Upper lobe of left lung (tissue), 6 donors: ENCODE results near the gene ASCL5. TPM values are rescaled to one million over a fixed set of nuclear protein-coding genes. Genes with fewer than 3 reads are reported as not detected.

Experiments used
- ATAC-seq, 2 donors: fragments of 200-7000 bp; cut with Tn5 transposase; one replicate each; pipeline ENCODE4 v1.9.1; 2022; ENCODE audit warnings: mild to moderate bottlenecking in 2 of 2, moderate library complexity in 2 of 2; ENCODE audit not compliant: low FRiP score in 2 of 2
- DNase-seq, 2 donors: peaks; one replicate each; pipeline ENCODE4 v3.0.0-alpha.2; 2019 to 2020
- H3K27ac ChIP-seq, 4 donors: fragments of 200-600 bp; sonication (generic); one replicate each; pipeline ENCODE4 v1.5.1; 2016 to 2019
- H3K27me3 ChIP-seq, 4 donors: fragments of 200-600 bp; sonication (generic); one replicate each; pipeline ENCODE4 v1.5.1; 2017 to 2019
- H3K36me3 ChIP-seq, 4 donors: fragments of 200-600 bp; sonication (generic); one replicate each; pipeline ENCODE4 v1.5.1; 2016 to 2019
- H3K4me1 ChIP-seq, 4 donors: fragments of 200-600 bp; sonication (generic); one replicate each; pipeline ENCODE4 v1.5.1; 2018 to 2019
- H3K4me3 ChIP-seq, 4 donors: fragments of 200-600 bp; sonication (generic); one replicate each; pipeline ENCODE4 v1.5.1; 2017 to 2019; ENCODE audit warnings: mild to moderate bottlenecking in 2 of 4, moderate library complexity in 1 of 4
- H3K9me3 ChIP-seq, 4 donors: fragments of 200-600 bp; sonication (generic); one replicate each; pipeline ENCODE4 v1.5.1; 2018 to 2019
- CTCF ChIP-seq, 6 experiments: fragments of 450-650 bp in 4 of 6; fragments of 200-600 bp in 2 of 6; sonication (generic) in 2 of 6; IDR thresholded peaks; one replicate each; pipeline ENCODE4 v1.5.1; 2016 to 2019; ENCODE audit warnings: antibody characterized with exemption in 6 of 6
- EP300 ChIP-seq, 4 donors: sonication (generic); formaldehyde crosslinking; IDR thresholded peaks; one replicate each; pipeline ENCODE4 v1.5.1; 2017; ENCODE audit warnings: antibody characterized with exemption in 4 of 4, control low read depth in 2 of 4
- POLR2A ChIP-seq, 4 donors: fragments of 450-650 bp; IDR thresholded peaks; one replicate each; pipeline ENCODE4 v1.5.1; 2016 to 2017; ENCODE audit warnings: antibody characterized with exemption in 4 of 4, mild to moderate bottlenecking in 2 of 4
- POLR2AphosphoS5 ChIP-seq, 2 donors: sonication (generic); formaldehyde crosslinking; IDR thresholded peaks; one replicate each; pipeline ENCODE4 v1.5.1; 2017; ENCODE audit warnings: antibody characterized with exemption in 2 of 2
- WGBS, 2 donors: methylation state at CpG; one replicate each; pipeline ENCODE4 v1.1.5; 2017 to 2018; 5-methylcytosine and 5-hydroxymethylcytosine counted together
- total RNA-seq, 6 donors: library from RNA; depleted of rRNA in 4 of 6; stranded (reverse); fragments of >200 nt in 4 of 6; gene quantifications; one replicate each; pipeline versions ENCODE4 v1.1.0 to v1.2.1, GENCODE V29; 2016 to 2021
- donor health status: DM: no; HTN: no; CAD: no; lungs with moderate emphysema.
- donor health status: DM: no; HTN: yes; CAD: no; lungs with severe emphysema.

The ASCL5 gene
- total RNA-seq, 6 donors from 2014 or later: not detected

GRCh38 chr1:201172326-201172725, 45.3 kb upstream of the ASCL5 start:
- H3K27ac ChIP-seq: no peak overlapping the region
- DNase-seq: no peak
- TF ChIP-seq CTCF (IDR thresholded peaks at IDR 0.05): no peak
- no peak for TF ChIP-seq POLR2AphosphoS5 (IDR thresholded peaks at IDR 0.05)
- TF ChIP-seq EP300 (IDR thresholded peaks at IDR 0.05): no peak
- no peak for TF ChIP-seq POLR2A (IDR thresholded peaks at IDR 0.05)
- H3K4me3 ChIP-seq: no peak overlapping the region
- H3K36me3 ChIP-seq: no peaks in the 10 kb centered on the region
- WGBS, 2 donors: 83 to 87% methylated on average over 4 of the region's 4 CpGs
- ATAC-seq: no peak
- H3K4me1 ChIP-seq: peaks cover 0 to 18% (median 5%) of the 10 kb centered on the region in 4 donors
- no peaks in the 10 kb centered on the region for H3K27me3 ChIP-seq
- no peaks in the 10 kb centered on the region for H3K9me3 ChIP-seq

- H3K4me3 ChIP-seq: peak overlapping the region; percentile 24 to 65 (median 58)
- no peaks in the 10 kb centered on the region for H3K27me3 ChIP-seq
- DNase-seq (peak; percentile 62 to 91), ATAC-seq (peak; percentile 53 to 72)
- H3K36me3 ChIP-seq: no peaks in the 10 kb centered on the region
- 11 to 13% methylated on average over 27 to 48 of the region's 48 CpGs for WGBS, 2 donors
- peaks cover 0 to 18% (median 5%) of the 10 kb centered on the region in 4 donors for H3K4me1 ChIP-seq
- H3K9me3 ChIP-seq: no peaks in the 10 kb centered on the region
- peak in 1 of 4 donors; percentile 2 for TF ChIP-seq EP300 (IDR thresholded peaks at IDR 0.05)
- TF ChIP-seq CTCF (IDR thresholded peaks at IDR 0.05): peak in 4 of 6 experiments; percentile 42 to 71 (median 50)
- TF ChIP-seq POLR2AphosphoS5 (IDR thresholded peaks at IDR 0.05): peak in 1 of 2 donors; percentile 16
- peak in 1 of 4 donors; percentile 28 for TF ChIP-seq POLR2A (IDR thresholded peaks at IDR 0.05)
- H3K27ac ChIP-seq: peak overlapping the region; percentile 86 to 97 (median 89)
Observed at GRCh38 chr1:201171063-201172036, 44.4 kb upstream of the ASCL5 start.

GRCh38 chr1:201170533-201171062, 43.6 kb upstream of the ASCL5 start:
- no peak for TF ChIP-seq CTCF (IDR thresholded peaks at IDR 0.05)
- peak in 1 of 4 donors; percentile 30 for TF ChIP-seq EP300 (IDR thresholded peaks at IDR 0.05)
- peak; percentile 40 to 84 for TF ChIP-seq POLR2AphosphoS5 (IDR thresholded peaks at IDR 0.05)
- TF ChIP-seq POLR2A (IDR thresholded peaks at IDR 0.05): peak in 3 of 4 donors; percentile 59 to 83 (median 74)
- H3K4me1 ChIP-seq: peaks cover 0 to 18% (median 5%) of the 10 kb centered on the region in 4 donors
- H3K9me3 ChIP-seq: no peaks in the 10 kb centered on the region
- peak overlapping the region; percentile 86 to 97 (median 89) for H3K27ac ChIP-seq
- ATAC-seq (peak; percentile 100), DNase-seq (peak; percentile 94 to 97)
- 5 to 19% methylated on average over 14 to 26 of the region's 26 CpGs for WGBS, 2 donors
- no peaks in the 10 kb centered on the region for H3K27me3 ChIP-seq
- H3K36me3 ChIP-seq: no peaks in the 10 kb centered on the region
- H3K4me3 ChIP-seq: peak overlapping the region; percentile 24 to 65 (median 58)

- ATAC-seq (no peak), DNase-seq (no peak)
- no peaks in the 10 kb centered on the region for H3K9me3 ChIP-seq
- TF ChIP-seq POLR2A (IDR thresholded peaks at IDR 0.05) (no peak), POLR2AphosphoS5 (IDR thresholded peaks at IDR 0.05) (no peak)
- 59 to 61% methylated on average over 2 of the region's 2 CpGs for WGBS, 2 donors
- H3K27me3 ChIP-seq: no peaks in the 10 kb centered on the region
- H3K36me3 ChIP-seq: no peaks in the 10 kb centered on the region
- peak overlapping the region; percentile 44 to 97 (median 68) for H3K27ac ChIP-seq
- peak overlapping the region in 1 of 4 donors; percentile 65 for H3K4me3 ChIP-seq
- peaks cover 0 to 18% (median 5%) of the 10 kb centered on the region in 4 donors for H3K4me1 ChIP-seq
Observed at GRCh38 chr1:201169971-201170532, 43.1 kb upstream of the ASCL5 start.

GRCh38 chr1:201169203-201169602, 42.2 kb upstream of the ASCL5 start:
- no peak for ATAC-seq
- no peaks in the 10 kb centered on the region for H3K27me3 ChIP-seq
- H3K27ac ChIP-seq: no peak overlapping the region

More at GRCh38 chr1:201169203-201169602, 42.2 kb upstream of the ASCL5 start:
- H3K4me3 ChIP-seq: no peak overlapping the region
- H3K36me3 ChIP-seq: no peaks in the 10 kb centered on the region
- WGBS, 2 donors: 57 to 90% methylated on average over 3 of the region's 3 CpGs
- no peaks in the 10 kb centered on the region for H3K9me3 ChIP-seq
- TF ChIP-seq POLR2A (IDR thresholded peaks at IDR 0.05) (no peak), POLR2AphosphoS5 (IDR thresholded peaks at IDR 0.05) (no peak), CTCF (IDR thresholded peaks at IDR 0.05) (no peak), EP300 (IDR thresholded peaks at IDR 0.05) (no peak)
- H3K4me1 ChIP-seq: peaks cover 0 to 18% (median 5%) of the 10 kb centered on the region in 4 donors
- no peak for DNase-seq
